ENCODE measurements around the gene LRRC9. TPM values are rescaled to one million over a fixed set of nuclear protein-coding genes. Genes with fewer than 3 reads are reported as not detected.
"Not testable (repeated sequence)": the region's sequence is repeated elsewhere in the genome, so short reads cannot be mapped to it uniquely, and the experiment has no call there.

Gene LRRC9
- total RNA-seq, 1 donor from 2014 or later = 0.08 TPM

- DNase-seq (ENCODE audit: low spot score) = not testable (repeated sequence)
Observed at GRCh38 chr14:59957890-59958289, 37.9 kb downstream of the LRRC9 start.

GRCh38 chr14:59959668-59960067, 39.7 kb downstream of the LRRC9 start:
- DNase-seq (ENCODE audit: low spot score) = no peak

DNA sequence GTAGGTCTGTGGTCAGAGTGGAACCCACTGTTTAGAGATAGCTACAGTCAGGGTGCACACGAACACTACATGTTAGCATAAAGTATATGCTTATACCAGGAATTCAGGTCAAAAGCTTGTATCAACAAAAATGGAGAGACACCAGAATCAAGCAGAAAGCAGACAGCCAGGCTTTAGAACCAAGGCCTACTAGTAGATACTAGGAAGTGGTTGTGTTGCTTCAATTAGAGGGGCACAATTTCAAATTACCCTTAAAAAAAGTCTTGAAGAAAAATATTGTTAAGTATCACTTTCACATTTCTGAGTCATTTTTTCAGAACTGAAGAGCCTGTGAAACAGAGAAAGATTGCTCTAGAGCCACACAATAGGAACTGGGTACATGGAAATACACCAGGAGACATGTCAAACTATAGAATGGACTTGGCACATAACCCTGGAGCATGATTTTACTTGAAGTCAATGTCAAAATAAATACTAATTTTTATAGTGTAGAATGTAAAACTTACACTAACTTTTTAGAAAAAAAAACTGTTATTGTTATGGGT, 41.6 kb downstream of the LRRC9 start:
- DNase-seq (ENCODE audit: low spot score) = no peak

- no peak for DNase-seq (ENCODE audit: low spot score)
Observed at GRCh38 chr14:59964251-59965007, 44.5 kb downstream of the LRRC9 start.

DNA sequence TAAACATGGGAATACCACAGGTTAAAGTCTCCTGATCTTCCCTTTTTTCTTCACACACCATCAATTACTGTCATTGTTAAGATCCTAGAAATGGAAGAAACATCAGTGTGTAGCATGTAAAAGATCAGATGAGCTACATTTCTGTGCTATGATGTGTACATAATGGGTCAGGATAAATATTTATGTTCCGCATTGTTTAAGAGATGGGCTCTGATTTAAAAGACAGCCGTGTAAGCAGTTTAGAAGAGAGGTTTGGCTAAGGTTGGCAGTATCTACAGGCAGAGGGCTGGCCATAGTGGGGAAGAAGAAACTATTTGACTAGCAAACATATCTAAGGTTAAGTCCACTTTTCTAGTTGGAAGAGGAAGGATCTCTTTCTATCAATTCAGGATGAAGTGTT, 49.4 kb downstream of the LRRC9 start:
- DNase-seq (ENCODE audit: low spot score) = no peak

DNA sequence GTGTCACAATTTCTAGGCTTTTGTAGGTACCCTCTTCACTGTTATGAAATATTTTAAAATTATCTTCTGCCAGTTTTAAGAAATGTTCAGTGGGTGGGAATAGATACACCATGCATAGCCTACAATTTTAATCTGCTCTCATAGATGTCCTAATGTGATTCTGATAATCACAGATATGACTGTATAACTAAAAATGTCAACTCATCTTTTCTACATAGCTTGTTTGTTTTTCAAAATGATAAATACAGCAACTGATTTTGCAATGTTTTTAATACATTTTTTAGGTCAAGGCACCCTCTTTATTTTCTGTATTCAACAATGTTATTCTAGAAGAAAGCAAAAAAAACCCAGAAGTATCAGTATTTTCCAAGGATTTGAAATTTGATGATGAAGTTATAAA, 61.6 kb downstream of the LRRC9 start:
- no peak for DNase-seq (ENCODE audit: low spot score)

DNA sequence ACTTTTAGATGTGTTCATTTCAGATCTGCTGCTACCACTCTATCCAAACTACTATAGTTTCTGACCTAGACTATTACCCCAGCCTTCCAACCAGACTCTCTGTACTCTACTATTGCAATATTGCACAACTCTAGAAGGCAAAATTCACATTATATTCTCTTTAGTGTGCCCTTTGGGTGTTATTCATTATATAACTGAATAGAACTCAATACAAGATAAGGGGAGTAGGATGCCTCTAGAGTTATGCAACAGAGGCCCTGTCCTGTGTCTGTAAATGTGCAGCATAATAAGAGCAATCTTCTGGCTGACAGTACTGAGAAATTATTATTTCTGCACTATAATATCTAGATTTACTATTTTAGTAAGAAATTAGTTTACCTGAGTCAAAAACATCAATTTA, 63.1 kb downstream of the LRRC9 start:
- no peak for DNase-seq (ENCODE audit: low spot score)

GRCh38 chr14:59986556-59987059, 66.7 kb downstream of the LRRC9 start:
- no peak for DNase-seq (ENCODE audit: low spot score)

DNA sequence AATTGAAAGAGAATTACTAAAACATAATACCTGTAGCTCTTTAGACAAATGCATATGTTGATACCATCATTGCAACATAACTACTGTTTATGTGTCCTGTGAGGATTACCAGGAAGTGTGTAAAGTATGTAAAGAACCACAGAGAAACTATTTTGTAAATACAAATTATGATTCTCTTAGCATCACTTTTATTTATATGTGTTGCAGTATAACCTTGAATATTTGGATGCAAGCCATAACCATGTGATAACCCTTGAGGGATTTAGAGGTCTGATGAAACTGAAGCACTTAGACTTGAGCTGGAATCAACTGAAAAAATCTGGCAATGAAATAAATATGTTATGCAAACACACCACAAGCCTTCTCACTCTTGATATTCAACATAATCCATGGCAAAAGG, 77.5 kb downstream of the LRRC9 start:
- no peak for DNase-seq (ENCODE audit: low spot score)

DNA sequence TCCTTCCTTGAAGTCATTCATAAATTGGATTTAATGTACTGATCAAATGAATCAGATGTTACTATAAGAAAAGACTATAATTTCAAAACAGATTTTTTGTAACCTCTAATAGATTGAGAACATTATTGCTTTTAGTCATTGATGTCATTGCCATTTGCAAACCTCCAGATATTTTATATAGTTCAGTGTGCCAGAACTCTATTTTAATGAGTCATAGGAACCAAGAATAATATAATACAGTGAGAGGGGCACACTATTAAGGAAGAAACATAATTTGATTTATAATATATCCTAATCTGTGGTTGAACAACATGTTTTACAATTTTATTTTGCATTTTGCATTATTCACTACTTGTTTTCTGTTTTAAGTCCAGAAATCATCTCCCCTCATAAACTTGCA, 78.0 kb downstream of the LRRC9 start:
- DNase-seq (ENCODE audit: low spot score) = no peak

DNA sequence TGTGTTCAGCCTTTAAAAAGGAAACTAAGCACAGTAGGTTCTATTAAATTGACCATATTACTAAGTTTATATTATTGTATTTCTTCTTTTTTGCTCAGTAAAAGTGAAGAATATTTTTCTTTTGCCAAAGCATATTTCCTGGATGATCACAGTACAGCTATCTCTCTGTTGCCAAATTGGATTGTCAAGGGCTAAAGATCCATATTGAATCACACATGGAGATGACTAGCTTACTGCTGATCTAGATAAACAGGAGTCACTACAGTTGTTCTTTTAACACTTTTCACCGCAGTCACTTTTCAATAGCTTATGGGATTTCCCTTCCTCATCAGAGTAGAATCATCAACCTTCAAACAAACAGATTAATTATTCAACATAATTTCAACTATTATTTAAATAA, 78.6 kb downstream of the LRRC9 start:
- no peak for DNase-seq (ENCODE audit: low spot score)

GRCh38 chr14:60002819-60003492, 83.0 kb downstream of the LRRC9 start:
- DNase-seq (ENCODE audit: low spot score) = no peak

GRCh38 chr14:60003991-60004390, 84.0 kb downstream of the LRRC9 start:
- no peak for DNase-seq (ENCODE audit: low spot score)

GRCh38 chr14:60008042-60008441, 88.1 kb downstream of the LRRC9 start:
- DNase-seq (ENCODE audit: low spot score) = no peak

- DNase-seq (ENCODE audit: low spot score) = not testable (repeated sequence)
Observed at GRCh38 chr14:60010263-60010662, 90.3 kb downstream of the LRRC9 start.

GRCh38 chr14:60014402-60014801, 94.5 kb downstream of the LRRC9 start:
- no peak for DNase-seq (ENCODE audit: low spot score)

DNA sequence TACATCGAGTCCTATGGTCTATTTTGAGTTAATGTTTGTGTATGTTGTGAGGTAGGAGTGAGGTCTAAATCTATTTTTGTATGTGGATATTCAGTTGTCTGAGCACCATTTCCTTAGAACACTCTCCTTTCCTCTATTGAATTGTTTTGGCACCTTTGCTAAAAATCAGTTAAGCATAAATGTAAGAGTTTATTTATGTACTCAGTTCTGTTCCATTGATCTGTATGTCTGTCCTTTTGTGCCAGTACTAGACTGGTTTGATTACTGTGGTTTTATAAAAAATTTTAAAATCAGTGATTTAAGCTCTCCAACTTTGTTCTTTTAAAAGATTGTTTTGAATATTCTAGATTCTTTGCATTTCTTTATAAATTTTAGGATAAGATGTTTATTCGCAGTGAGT, 101.7 kb downstream of the LRRC9 start:
- no peak for DNase-seq (ENCODE audit: low spot score)

DNA sequence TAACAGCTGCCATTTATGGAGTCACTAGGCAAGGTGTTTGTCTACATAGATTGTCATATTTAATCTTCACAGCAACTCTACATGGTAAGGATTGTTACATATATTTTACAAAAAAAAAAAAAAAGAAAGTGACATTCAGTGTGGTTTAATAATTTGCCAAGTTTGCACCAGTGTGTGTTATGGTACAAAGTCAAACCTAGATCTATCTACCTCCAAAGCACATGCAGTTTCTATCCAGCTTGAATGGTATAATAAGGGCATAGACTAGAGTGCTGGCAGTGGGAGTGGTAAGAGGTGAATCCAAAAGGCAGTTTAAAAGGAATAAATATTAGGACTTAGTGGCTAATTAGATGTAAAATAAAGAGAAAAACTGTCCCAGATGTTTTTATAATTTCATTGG, 105.6 kb downstream of the LRRC9 start:
- DNase-seq (ENCODE audit: low spot score) = no peak

GRCh38 chr14:60035177-60035576, 115.2 kb downstream of the LRRC9 start:
- no peak for DNase-seq (ENCODE audit: low spot score)

DNA sequence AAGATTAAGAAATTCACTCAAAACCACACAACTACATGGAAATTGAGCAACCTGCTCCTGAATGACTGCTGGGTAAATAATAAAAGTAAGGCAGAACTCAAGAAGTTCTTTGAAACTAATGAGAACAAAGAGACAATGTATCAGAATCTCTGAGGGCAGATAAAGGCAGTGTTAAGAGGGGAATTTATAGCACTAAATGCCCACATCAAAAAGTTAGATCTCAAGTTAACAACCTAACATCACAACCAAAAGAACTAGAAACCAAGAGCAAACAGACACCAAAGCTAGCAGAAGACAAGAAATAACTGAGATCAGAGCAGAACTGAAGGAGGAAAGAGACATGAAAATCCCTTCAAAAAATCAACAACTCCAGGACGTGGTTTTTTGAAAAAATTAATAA, 128.0 kb downstream of the LRRC9 start:
- not testable (repeated sequence) for DNase-seq (ENCODE audit: low spot score)

- no peak for DNase-seq (ENCODE audit: low spot score)
Observed at GRCh38 chr14:60051721-60052221, 131.8 kb downstream of the LRRC9 start.

DNA sequence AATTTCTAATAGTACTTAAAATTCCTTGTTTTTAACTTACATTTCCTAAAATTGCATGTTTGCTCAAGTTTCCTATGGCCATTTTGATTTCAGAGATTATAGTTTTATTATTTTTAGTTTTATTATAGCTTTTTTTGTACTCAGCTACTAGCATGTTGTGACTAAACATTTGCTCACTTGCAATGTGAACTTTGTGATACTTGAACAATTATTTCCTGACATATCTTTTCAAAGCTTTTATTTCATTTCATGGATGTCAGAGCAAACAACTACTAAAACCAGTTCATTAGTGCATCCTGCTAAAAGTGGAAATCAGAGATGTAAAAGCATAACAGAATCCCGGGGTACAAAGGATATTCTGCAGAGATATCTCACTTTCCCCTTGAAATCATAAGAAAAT, 138.1 kb downstream of the LRRC9 start:
- no peak for DNase-seq (ENCODE audit: low spot score)

DNA sequence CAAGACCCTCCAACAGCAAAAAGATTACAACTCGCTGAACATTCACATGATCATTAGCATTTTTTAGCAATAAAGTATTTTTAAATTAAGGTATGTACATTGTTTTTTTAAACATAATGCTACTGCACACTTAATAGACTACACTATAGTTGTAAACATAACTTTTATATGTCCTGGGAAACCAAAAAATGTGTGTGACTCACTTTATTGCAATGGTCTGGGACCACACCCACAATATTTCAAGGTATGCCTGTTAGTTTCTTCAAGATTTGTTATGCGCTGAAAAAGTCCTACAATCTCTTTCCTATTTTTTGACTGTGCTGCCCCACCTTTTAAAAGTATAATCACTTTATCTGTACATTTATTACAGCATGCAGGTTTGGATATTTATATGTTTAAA, 141.4 kb downstream of the LRRC9 start:
- DNase-seq (ENCODE audit: low spot score) = no peak

Data from ureter (tissue), 1 donor.